ENCODE data around the gene C2CD3. TPM values are rescaled to one million over a fixed set of nuclear protein-coding genes. Genes with fewer than 3 reads are reported as not detected.
"Not testable (repeated sequence)": the region's sequence is repeated elsewhere in the genome, so short reads cannot be mapped to it uniquely, and the experiment has no call there.

The C2CD3 gene
- total RNA-seq, 2 donors from 2014 or later = 12.2 to 31.6 TPM

GRCh38 chr11:74072286-74072685 lies 98.5 kb downstream of the C2CD3 start:
- no peak for ATAC-seq
- H3K27ac ChIP-seq = no peak overlapping the region
- WGBS, 2 donors = 77 to 88% methylated on average over 1 of the region's 1 CpG

GRCh38 chr11:74070723-74071492 lies 99.9 kb downstream of the C2CD3 start:
- no peak overlapping the region for H3K4me3 ChIP-seq
- no peaks in the 10 kb centered on the region for H3K27me3 ChIP-seq
- TF ChIP-seq POLR2A (IDR thresholded peaks at IDR 0.05) (no peak), CTCF (IDR thresholded peaks at IDR 0.05) (no peak)
- H3K36me3 ChIP-seq (replicated peaks in 1 of 2; ENCODE audit: insufficient read depth in 1 of 2, low read depth in 2 of 2) = peaks cover 0 to 2% of the 10 kb centered on the region in 2 donors
- 48 to 49% methylated on average over 3 of the region's 3 CpGs for WGBS, 2 donors
- DNase-seq = no peak
- peaks cover 45% of the 10 kb centered on the region for H3K4me1 ChIP-seq
- no peak for ATAC-seq
- peak overlapping the region in 3 of 4 donors; percentile 63 to 76 (median 65) for H3K27ac ChIP-seq
- no peaks in the 10 kb centered on the region for H3K9me3 ChIP-seq
- intact Hi-C loops (cut with DNase I) = no loop called here

More at GRCh38 chr11:74072286-74072685, 98.5 kb downstream of the C2CD3 start:
- intact Hi-C loops (cut with DNase I) = no loop called here
- Histone ChIP-seq H3K36me3 (replicated peaks in 1 of 2; ENCODE audit: insufficient read depth in 1 of 2, low read depth in 2 of 2) (peaks cover 0 to 2% of the 10 kb centered on the region in 2 donors), H3K27me3 (no peaks in the 10 kb centered on the region), H3K9me3 (no peaks in the 10 kb centered on the region), H3K4me1 (peaks cover 35% of the 10 kb centered on the region), H3K4me3 (no peak overlapping the region)
- DNase-seq = no peak
- TF ChIP-seq CTCF (IDR thresholded peaks at IDR 0.05) = no peak
- TF ChIP-seq POLR2A (IDR thresholded peaks at IDR 0.05) = no peak

GRCh38 chr11:74069146-74070046 lies 101.4 kb downstream of the C2CD3 start:
- H3K36me3 ChIP-seq (replicated peaks in 1 of 2; ENCODE audit: insufficient read depth in 1 of 2, low read depth in 2 of 2) = peaks cover 0 to 2% of the 10 kb centered on the region in 2 donors
- H3K4me3 ChIP-seq = no peak overlapping the region
- peak; percentile 73 for ATAC-seq
- intact Hi-C loops (cut with DNase I) = no loop called here
- DNase-seq = peak; percentile 14 to 54 (median 43)
- peak overlapping the region; percentile 57 to 76 (median 64) for H3K27ac ChIP-seq
- no peaks in the 10 kb centered on the region for H3K9me3 ChIP-seq
- TF ChIP-seq POLR2A (IDR thresholded peaks at IDR 0.05) (no peak), CTCF (IDR thresholded peaks at IDR 0.05) (no peak)
- H3K27me3 ChIP-seq = no peaks in the 10 kb centered on the region
- 17 to 18% methylated on average over 6 of the region's 6 CpGs for WGBS, 2 donors
- H3K4me1 ChIP-seq = peaks cover 45% of the 10 kb centered on the region

- DNase-seq; H3K27me3 ChIP-seq; H3K9me3 ChIP-seq; H3K36me3 ChIP-seq (replicated peaks in 1 of 2; ENCODE audit: insufficient read depth in 1 of 2, low read depth in 2 of 2); H3K4me3 ChIP-seq; ATAC-seq; intact Hi-C loops (cut with DNase I): not testable (repeated sequence)
- H3K27ac ChIP-seq = peak overlapping the region in 1 of 4 donors; percentile 41
- peaks cover 45% of the 10 kb centered on the region for H3K4me1 ChIP-seq
These were observed 104.1 kb downstream of the C2CD3 start for GRCh38 chr11:74066663-74067062.

- H3K4me1 ChIP-seq = peaks cover 39% of the 10 kb centered on the region
- H3K9me3 ChIP-seq; H3K36me3 ChIP-seq (replicated peaks in 1 of 2; ENCODE audit: insufficient read depth in 1 of 2, low read depth in 2 of 2); ATAC-seq; H3K27me3 ChIP-seq; H3K27ac ChIP-seq; intact Hi-C loops (cut with DNase I); H3K4me3 ChIP-seq; DNase-seq: not testable (repeated sequence)
- WGBS, 2 donors = 83 to 84% methylated on average over 3 of the region's 3 CpGs
These were observed 105.3 kb downstream of the C2CD3 start for GRCh38 chr11:74065534-74065933.

GRCh38 chr11:74063628-74064027 lies 107.2 kb downstream of the C2CD3 start:
- ATAC-seq; H3K9me3 ChIP-seq; intact Hi-C loops (cut with DNase I); H3K27me3 ChIP-seq; DNase-seq; H3K27ac ChIP-seq; H3K4me3 ChIP-seq; H3K36me3 ChIP-seq (replicated peaks in 1 of 2; ENCODE audit: insufficient read depth in 1 of 2, low read depth in 2 of 2): not testable (repeated sequence)
- peaks cover 21% of the 10 kb centered on the region for H3K4me1 ChIP-seq
- 62 to 93% methylated on average over 1 of the region's 1 CpG for whole genome bisulfite sequencing, 2 donors

DNA sequence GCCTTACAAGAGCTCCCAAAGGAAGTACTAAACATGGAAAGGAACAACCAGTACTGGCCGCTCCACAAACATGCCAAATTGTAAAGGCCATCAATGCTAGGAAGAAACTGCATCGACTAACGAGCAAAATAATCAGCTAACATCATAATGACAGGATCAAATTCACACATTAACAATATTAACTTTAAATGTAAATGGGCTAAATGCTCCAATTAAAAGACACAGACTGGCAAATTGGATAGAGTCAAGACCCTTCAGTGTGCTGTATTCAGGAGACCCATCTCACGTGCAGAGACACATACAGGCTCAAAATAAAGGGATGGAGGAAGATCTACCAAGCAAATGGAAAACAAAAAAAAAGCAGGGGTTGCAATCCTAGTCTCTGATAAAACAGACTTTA lies 109.2 kb downstream of the C2CD3 start:
- 95 to 97% methylated on average over 4 of the region's 4 CpGs for WGBS, 2 donors
- H3K4me3 ChIP-seq, ATAC-seq: not testable (repeated sequence)

More for the DNA sequence above, 109.2 kb downstream of the C2CD3 start:
- H3K27ac ChIP-seq; intact Hi-C loops (cut with DNase I); DNase-seq; H3K36me3 ChIP-seq (replicated peaks in 1 of 2; ENCODE audit: insufficient read depth in 1 of 2, low read depth in 2 of 2); H3K27me3 ChIP-seq; H3K9me3 ChIP-seq; H3K4me1 ChIP-seq: not testable (repeated sequence)

Measured in body of pancreas (tissue), 4 donors.